Breast epithelium (tissue), 3 donors: ENCODE data around the gene TRPM5.

Experiments
- POLR2A ChIP-seq: fragments of 450-650 bp; IDR thresholded peaks from one replicate; pipeline ENCODE4 v1.6.1; 2016; ENCODE audit warnings: antibody characterized with exemption, mild to moderate bottlenecking, moderate library complexity
- POLR2AphosphoS5 ChIP-seq, 3 donors: sonication (generic); formaldehyde crosslinking; IDR thresholded peaks; one replicate each; pipeline ENCODE4 v1.6.1; 2017; ENCODE audit warnings: antibody characterized with exemption in 3 of 3
- TF ChIP-seq, protein P1 (sequence below), 3 donors: fragments of 450-650 bp; IDR thresholded peaks; one replicate each; pipeline ENCODE4 v1.5.1; 2016 to 2017; ENCODE audit warnings: antibody characterized with exemption in 3 of 3, mild to moderate bottlenecking in 3 of 3, moderate library complexity in 3 of 3

GRCh38 chr11:2459016-2459725, 14.9 kb upstream of the TRPM5 start:
- no peak for TF ChIP-seq POLR2A
- TF ChIP-seq, protein P1, sequence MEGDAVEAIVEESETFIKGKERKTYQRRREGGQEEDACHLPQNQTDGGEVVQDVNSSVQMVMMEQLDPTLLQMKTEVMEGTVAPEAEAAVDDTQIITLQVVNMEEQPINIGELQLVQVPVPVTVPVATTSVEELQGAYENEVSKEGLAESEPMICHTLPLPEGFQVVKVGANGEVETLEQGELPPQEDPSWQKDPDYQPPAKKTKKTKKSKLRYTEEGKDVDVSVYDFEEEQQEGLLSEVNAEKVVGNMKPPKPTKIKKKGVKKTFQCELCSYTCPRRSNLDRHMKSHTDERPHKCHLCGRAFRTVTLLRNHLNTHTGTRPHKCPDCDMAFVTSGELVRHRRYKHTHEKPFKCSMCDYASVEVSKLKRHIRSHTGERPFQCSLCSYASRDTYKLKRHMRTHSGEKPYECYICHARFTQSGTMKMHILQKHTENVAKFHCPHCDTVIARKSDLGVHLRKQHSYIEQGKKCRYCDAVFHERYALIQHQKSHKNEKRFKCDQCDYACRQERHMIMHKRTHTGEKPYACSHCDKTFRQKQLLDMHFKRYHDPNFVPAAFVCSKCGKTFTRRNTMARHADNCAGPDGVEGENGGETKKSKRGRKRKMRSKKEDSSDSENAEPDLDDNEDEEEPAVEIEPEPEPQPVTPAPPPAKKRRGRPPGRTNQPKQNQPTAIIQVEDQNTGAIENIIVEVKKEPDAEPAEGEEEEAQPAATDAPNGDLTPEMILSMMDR (IDR thresholded peaks at IDR 0.05) = no peak
- no peak for TF ChIP-seq POLR2AphosphoS5 (IDR thresholded peaks at IDR 0.05)
